Activated T-cell treated with anti-CD3 and anti-CD28 coated beads for 24 hours (primary cell): ENCODE measurements around the gene RRAGA.
"Not testable (repeated sequence)": the region's sequence is repeated elsewhere in the genome, so short reads cannot be mapped to it uniquely, and the experiment has no call there.

Experiments
- DNase-seq: peaks from one replicate; pipeline ENCODE4 v3.0.0-alpha.2; 2020; ENCODE audit warnings: low read depth

Gene RRAGA

GRCh38 chr9:19085295-19085694 is 36.1 kb downstream of the RRAGA start:
- no peak for DNase-seq

- no peak for DNase-seq
These were observed 38.1 kb downstream of the RRAGA start for GRCh38 chr9:19087106-19088000.

GRCh38 chr9:19097431-19097830 is 48.2 kb downstream of the RRAGA start:
- not testable (repeated sequence) for DNase-seq
